GM21529 (cell line): ENCODE measurements around the gene BRPF3.
"Not testable (repeated sequence)": the region's sequence is repeated elsewhere in the genome, so short reads cannot be mapped to it uniquely, and the experiment has no call there.

ENCODE experiments used
- ATAC-seq: cut with Tn5 transposase; IDR thresholded peaks from one replicate; pipeline ENCODE4 v1.9.1; 2021; ENCODE audit not compliant: unreplicated experiment

Gene BRPF3

DNA sequence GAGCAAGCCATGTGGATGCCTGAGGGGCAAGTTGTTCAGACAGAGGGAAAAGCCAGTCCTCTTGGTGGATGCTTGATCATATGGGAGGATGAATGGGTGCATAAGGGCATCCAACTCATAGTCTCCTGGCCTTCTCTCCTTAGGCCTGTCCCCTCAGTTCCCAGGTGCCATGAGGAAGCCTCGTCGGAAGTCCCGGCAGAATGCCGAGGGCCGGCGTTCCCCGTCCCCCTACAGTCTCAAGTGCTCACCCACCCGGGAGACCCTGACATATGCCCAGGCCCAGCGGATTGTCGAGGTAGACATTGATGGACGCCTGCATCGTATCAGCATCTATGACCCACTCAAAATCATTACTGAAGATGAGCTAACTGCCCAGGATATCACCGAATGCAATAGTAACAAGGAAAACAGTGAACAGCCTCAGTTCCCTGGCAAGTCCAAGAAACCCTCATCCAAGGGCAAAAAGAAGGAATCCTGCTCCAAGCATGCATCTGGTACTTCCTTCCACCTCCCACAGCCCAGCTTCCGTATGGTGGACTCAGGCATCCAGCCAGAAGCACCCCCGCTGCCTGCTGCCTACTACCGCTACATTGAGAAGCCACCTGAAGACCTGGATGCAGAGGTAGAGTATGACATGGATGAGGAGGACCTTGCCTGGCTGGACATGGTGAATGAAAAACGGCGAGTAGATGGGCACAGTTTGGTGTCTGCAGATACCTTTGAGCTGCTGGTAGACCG, 3.8 kb downstream of the BRPF3 start:
- no peak for ATAC-seq

GRCh38 chr6:36200998-36201596, 4.6 kb downstream of the BRPF3 start:
- no peak for ATAC-seq

DNA sequence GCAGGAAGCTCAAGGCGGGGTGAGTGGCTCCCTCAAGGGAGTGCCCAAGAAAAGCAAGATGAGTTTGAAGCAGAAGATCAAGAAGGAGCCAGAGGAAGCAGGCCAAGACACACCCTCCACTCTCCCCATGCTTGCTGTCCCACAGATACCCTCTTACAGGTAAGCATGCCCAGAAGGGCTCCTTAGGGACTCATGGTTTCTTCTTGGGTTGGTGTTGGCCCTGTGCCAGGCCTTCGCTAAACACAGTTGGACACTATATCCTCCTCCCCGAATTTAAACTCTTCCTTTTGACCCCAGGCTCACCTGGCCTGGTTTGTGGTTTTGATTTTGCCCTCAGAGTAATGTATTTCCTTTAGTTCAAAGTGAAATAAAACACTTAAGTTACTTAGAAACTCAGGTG, 5.1 kb downstream of the BRPF3 start:
- no peak for ATAC-seq

- no peak for ATAC-seq
Measured at GRCh38 chr6:36202101-36202500, 5.6 kb downstream of the BRPF3 start.

DNA sequence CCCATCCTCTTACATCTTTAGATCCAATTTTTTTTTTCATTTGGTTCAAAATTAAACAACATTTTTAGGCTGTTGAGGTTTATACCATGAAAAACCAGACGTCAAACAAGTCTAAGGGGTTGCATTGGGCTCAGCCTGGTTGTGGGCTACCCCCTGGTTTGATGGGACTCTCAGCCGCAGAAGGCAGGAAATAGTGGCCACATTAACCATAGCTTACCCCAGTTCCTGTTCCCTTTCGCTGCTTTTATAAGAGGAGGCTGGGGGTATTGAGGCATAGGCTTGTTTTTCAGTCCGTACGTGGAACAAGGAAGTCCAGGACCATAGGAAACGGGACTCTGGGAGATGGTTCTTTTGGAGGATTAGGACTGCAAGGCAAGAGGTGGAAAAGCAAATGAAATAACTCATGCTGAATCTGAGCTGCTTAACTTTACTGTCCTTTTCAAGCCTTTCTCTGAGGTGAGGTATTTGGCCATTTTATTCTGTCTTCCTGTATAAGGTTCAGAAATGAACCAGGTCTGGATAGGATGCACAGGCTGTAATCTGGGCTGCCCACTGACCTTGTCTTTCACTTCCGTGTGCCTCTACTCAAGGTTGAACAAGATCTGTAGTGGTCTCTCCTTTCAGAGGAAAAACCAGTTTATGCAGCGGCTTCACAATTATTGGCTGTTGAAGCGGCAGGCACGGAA, 7.7 kb downstream of the BRPF3 start:
- ATAC-seq: no peak

DNA sequence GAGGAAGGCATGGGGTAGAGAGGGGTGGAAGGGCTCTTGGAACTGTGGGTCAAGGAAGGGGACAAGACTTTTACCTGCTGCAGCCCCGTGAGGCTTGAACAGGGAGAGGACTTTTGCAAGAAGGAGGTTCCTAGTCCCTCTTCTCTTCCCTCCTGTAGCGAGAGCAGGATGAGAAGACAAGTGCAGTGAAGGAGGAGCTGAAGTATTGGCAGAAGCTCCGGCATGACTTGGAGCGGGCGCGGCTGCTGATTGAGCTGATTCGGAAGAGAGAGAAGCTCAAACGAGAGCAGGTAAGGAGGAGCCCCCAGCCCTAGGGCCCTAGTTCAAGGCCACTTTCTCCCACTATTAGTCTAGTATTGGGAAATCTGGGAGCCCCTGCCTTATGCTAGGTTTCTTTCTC, 10.6 kb downstream of the BRPF3 start:
- ATAC-seq: no peak

GRCh38 chr6:36209606-36210005, 13.1 kb downstream of the BRPF3 start:
- no peak for ATAC-seq

- ATAC-seq: no peak
Measured at GRCh38 chr6:36210182-36210581, 13.6 kb downstream of the BRPF3 start.

- no peak for ATAC-seq
Measured at GRCh38 chr6:36210886-36211595, 14.5 kb downstream of the BRPF3 start.

- ATAC-seq: no peak
Measured at GRCh38 chr6:36216559-36216958, 20.0 kb downstream of the BRPF3 start.

- no peak for ATAC-seq
Measured at GRCh38 chr6:36217188-36217587, 20.6 kb downstream of the BRPF3 start.

DNA sequence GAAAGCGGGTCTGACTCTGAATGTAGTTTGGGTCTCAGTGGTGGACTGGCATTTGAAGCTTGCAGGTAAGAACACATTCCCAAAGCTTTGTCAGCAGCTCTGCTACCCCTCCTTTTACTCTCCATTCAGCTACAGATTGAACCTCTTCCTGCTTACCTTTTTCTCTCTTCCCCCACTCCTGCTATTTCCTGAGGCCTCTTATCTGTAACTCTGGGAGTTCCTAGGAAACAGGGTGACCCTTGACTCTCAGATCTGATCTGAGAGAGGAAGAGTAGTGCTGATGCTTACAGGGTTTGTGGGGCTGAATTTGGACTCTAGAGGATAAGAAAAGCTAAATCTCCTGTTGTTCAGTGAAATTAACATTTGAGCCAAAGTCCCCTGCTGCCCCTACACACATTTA, 21.4 kb downstream of the BRPF3 start:
- no peak for ATAC-seq

DNA sequence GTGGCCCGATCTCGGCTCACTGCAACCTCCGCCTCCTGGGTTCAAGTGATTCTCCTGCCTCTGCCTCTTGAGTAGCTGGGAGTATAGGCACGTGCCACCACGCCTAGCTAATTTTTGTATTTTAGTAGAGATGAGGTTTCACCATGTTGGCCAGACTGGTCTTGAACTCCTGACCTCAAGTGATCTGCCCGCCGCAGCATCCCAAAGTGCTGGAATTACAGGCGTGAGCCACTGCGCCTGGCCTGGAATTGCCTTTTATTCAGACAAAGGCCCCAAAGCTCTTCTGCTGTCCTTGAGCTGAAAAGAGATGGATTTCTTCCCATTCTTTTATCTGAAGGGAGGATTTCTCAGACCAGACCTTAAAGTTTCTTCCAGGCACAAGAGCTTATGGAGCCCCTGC, 22.0 kb downstream of the BRPF3 start:
- ATAC-seq: not testable (repeated sequence)

GRCh38 chr6:36219081-36219480, 22.5 kb downstream of the BRPF3 start:
- ATAC-seq: no peak

DNA sequence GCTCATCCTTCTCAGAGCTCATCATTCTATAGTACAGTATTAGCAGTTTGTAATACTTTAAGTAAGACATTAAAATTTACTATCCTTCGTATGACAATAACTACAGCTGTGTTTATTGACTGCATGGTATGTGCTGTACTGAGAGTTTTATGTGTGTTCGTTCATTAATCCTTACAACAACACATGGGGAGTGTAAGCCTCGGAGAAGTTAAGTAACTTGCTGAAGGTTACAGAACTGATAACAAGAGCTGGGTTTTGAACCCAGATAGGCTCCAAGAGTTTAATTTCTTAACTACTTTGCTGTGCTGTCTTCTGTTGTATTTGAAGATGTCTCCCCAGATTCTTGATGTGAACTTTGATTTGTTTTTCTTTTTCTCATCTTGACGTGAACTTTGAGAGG, 23.7 kb downstream of the BRPF3 start:
- ATAC-seq: no peak

DNA sequence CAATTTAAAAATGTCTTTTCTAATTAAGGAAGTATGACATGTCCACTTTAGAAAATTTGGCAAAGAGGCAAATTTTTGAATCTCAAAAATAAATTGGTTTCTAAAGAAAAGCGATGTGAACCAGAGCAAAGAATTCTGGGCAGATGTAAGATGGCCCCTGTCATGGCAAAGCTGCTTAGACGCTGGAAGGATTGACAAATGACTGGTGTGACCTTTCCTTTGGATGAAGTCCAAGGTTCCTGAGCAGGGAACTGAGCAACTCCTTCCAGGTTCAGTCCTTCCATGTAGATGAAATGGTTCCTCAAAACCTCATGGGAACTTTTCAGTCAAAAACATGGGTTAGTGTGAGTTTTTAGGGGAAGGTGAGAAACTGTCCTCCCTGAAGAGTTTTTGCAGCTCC, 25.1 kb downstream of the BRPF3 start:
- no peak for ATAC-seq

DNA sequence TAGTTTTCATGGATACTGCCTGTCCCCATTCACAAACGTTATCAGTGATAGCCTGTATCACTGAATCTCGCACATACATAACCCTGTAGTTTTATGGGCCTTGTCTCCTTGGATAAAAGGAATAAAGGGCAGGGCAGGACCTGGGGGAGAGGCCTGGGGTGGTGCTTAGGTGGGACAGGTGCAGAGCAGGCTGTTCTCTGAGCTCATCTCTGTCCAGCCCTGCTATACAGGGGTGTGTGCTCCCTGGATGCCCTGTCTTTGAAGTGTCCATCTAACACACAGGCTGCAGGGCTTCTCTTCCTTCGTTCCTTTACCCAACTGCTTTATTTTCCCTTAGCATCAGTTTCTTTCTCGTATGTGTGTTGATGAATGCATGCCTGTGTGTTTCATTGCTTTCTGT, 26.4 kb downstream of the BRPF3 start:
- ATAC-seq: no peak

DNA sequence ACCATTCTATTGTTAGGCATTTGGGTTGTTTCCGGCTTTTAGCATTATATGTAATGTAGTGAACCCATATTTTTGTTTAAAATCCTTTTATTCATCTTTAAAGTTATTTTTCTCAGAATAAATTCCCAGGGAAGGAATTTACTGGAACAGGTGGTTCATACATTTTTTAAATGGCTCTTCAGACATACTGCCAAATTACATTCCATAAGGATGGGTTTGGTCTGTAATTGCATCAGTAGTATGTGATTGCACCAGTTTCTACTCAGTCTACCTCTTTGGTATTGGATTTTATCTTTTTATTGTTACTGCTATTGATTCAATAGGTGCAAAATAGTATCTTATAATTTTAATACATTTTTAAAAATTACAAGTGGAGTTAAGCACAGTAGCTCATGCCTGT, 27.2 kb downstream of the BRPF3 start:
- ATAC-seq: no peak

GRCh38 chr6:36224918-36225461, 28.4 kb downstream of the BRPF3 start:
- ATAC-seq: no peak

DNA sequence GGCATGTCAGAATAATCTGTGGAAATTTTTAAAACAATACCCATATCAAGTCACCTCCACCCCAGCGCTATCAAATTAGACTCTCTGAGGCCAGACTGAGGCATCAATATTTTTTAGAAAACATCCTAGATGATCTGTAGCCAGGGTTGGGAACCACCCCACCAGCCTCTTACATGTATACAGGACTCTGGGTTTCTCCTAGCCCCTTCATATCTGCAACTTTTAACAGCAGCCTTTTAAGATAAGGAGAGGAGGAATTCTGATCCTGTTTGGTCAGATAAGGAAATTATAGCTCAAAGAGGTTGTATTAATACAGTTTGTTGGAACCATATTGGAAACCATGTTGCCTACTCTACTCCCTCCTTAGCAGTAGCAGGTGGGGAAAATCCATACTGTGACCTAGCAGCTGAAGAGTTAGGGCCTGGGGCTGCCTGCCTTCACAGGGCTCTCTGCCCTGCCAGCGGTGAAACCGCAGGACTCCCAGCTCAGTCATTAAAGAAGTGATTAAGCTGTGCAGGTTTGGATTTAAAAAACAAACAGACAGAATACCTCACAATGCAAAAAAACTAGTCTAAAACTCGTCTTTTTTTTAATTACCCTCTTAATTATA, 30.0 kb downstream of the BRPF3 start:
- ATAC-seq: no peak
